Thyroid gland (tissue), 4 donors: ENCODE results near the gene SV2B.

Experiments
- CTCF ChIP-seq, 6 experiments: fragments of 200-600 bp in 3 of 6; fragments of 450-650 bp in 3 of 6; sonication (generic) in 3 of 6; IDR thresholded peaks; one replicate each; pipeline ENCODE4 v1.5.1; 2016 to 2019; ENCODE audit warnings: antibody characterized with exemption in 6 of 6, mild to moderate bottlenecking in 2 of 6, inconsistent platforms in 1 of 6, moderate library complexity in 1 of 6
- POLR2A ChIP-seq, 2 donors: fragments of 450-650 bp; IDR thresholded peaks; one replicate each; pipeline ENCODE4 v1.6.1; 2017; ENCODE audit warnings: antibody characterized with exemption in 2 of 2, mild to moderate bottlenecking in 2 of 2, moderate library complexity in 1 of 2

GRCh38 chr15:91257746-91258414 lies 157.8 kb downstream of the SV2B start:
- TF ChIP-seq CTCF (IDR thresholded peaks at IDR 0.05) (no peak), POLR2A (IDR thresholded peaks at IDR 0.05) (no peak)
